ENCODE measurements around the gene PIK3AP1.

DNA sequence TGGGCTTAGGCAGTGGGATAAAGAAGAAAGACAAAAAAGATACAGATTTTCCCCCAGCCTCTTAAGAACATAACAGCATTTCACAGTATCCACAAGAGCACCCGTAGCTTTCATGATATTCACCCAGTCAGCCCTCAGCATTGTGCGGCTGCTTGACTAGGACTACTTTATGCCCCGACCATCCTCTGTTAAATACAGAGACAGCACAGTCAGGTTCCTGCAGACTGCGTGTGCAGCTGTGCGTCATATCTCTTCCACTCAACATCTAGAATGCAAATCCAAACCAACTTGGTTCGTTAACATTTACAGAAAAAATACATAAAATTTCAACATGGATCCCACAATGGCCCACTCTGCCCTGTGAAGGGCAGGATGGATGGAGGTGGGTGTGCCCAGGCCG lies 33.8 kb downstream of the PIK3AP1 start:
- TF ChIP-seq EZH2 (IDR thresholded peaks at IDR 0.05; ENCODE audit: insufficient read depth, poor library complexity, severe bottlenecking), result no peak
- no peak for TF ChIP-seq EZH2phosphoT487 (IDR thresholded peaks at IDR 0.05; ENCODE audit: insufficient read depth, low read depth)
